Measurements from ENCODE around the gene DZANK1. TPM values are rescaled to one million over a fixed set of nuclear protein-coding genes. Genes with fewer than 3 reads are reported as not detected.
"Not testable (repeated sequence)": the region's sequence is repeated elsewhere in the genome, so short reads cannot be mapped to it uniquely, and the experiment has no call there.

Gene DZANK1
- total RNA-seq: 1 to 10 TPM; 1.4 to 2.0 TPM

GRCh38 chr20:18466894-18467730 lies at the start of gene DZANK1, which contains the start of gene POLR3F:
Gene DZANK1 (minus strand): TSS chr20:18467030. CDS start chr20:18465358, 1,672 bp downstream.
Gene POLR3F (plus strand): TSS chr20:18467390. CDS start chr20:18467507, 117 bp downstream.
- intact Hi-C loops (cut with DNase I, micrococcal nuclease): loop anchor here (1.0 kb wide), 11 partner anchors 30 to 786 kb away; partner anchors contain the start of genes RBBP9 (in 2 of the 2), SEC23B (in 2 of the 2), SMIM26 (in 2 of the 2) and ZNF133 (in 2 of the 2)
- Mint-ChIP-seq H3K36me3 (ENCODE audit: low read depth) (peaks cover 5% of the 10 kb centered on the region), H3K4me1 (peaks cover 21% of the 10 kb centered on the region), H3K27ac (peak within 1 kb of the TSS; percentile 89), H3K9me3 (ENCODE audit: low read depth) (no peaks in the 10 kb centered on the region), H3K4me3 (peak within 1 kb of the TSS; percentile 91), H3K27me3 (no peaks in the 10 kb centered on the region)
- ChIA-PET POLR2A (interaction anchor here (0.9 to 2.1 kb wide), 7 partner anchors 8 to 329 kb away, joined by 3 to 21 read pairs (median 6); partner anchors contain the start of genes DTD1, KAT14, PET117 and RBBP9), CTCF (interaction anchor here (0.7 to 2.7 kb wide), 7 partner anchors 11 to 121 kb away, joined by 3 to 11 read pairs (median 3); partner anchors contain the start of genes DTD1 and SEC23B)
- DNase-seq (peak; percentile 96), ATAC-seq (peak; percentile 99)

- Mint-ChIP-seq H3K9me3 (ENCODE audit: low read depth) (no peaks in the 10 kb centered on the region), H3K27ac (no peak overlapping the region), H3K4me3 (no peak overlapping the region), H3K4me1 (peaks cover 24% of the 10 kb centered on the region), H3K27me3 (no peaks in the 10 kb centered on the region), H3K36me3 (ENCODE audit: low read depth) (peaks cover 27% of the 10 kb centered on the region)
- POLR2A ChIA-PET: interaction anchor here (0.8 kb wide), 1 partner anchor 80 kb away, joined by 5 read pairs; no protein-coding TSS in a partner anchor
- CTCF ChIA-PET: interaction anchor here (0.6 to 1.1 kb wide), 3 partner anchors 9 to 285 kb away, joined by 3 to 4 read pairs (median 3); partner anchors contain the start of gene SEC23B
- ATAC-seq: no peak
- DNase-seq: no peak
- intact Hi-C loops (cut with DNase I, micrococcal nuclease): no loop called here
Measured at GRCh38 chr20:18515973-18516372, 49.1 kb upstream of the DZANK1 start.

- no peak overlapping the region for H3K4me3 Mint-ChIP-seq
- peaks cover 41% of the 10 kb centered on the region for H3K4me1 Mint-ChIP-seq
- intact Hi-C loops (cut with DNase I, micrococcal nuclease): no loop called here
- H3K27ac Mint-ChIP-seq: no peak overlapping the region
- DNase-seq (no peak), ATAC-seq (no peak)
- H3K27me3 Mint-ChIP-seq: no peaks in the 10 kb centered on the region
- CTCF ChIA-PET: no interaction called here
- POLR2A ChIA-PET: no interaction called here
- H3K36me3 Mint-ChIP-seq (ENCODE audit: low read depth): peaks cover 42% of the 10 kb centered on the region
- H3K9me3 Mint-ChIP-seq (ENCODE audit: low read depth): no peaks in the 10 kb centered on the region
Measured at GRCh38 chr20:18514127-18514526, 47.3 kb upstream of the DZANK1 start.

GRCh38 chr20:18513208-18513607 lies 46.4 kb upstream of the DZANK1 start:
- H3K4me3 Mint-ChIP-seq: no peak overlapping the region
- POLR2A ChIA-PET: no interaction called here

GRCh38 chr20:18511571-18511970 lies 44.7 kb upstream of the DZANK1 start:
- ATAC-seq (no peak), DNase-seq (no peak)
- ChIA-PET CTCF (no interaction called here), POLR2A (no interaction called here)
- Mint-ChIP-seq H3K4me1 (peaks cover 58% of the 10 kb centered on the region), H3K4me3 (no peak overlapping the region), H3K27ac (no peak overlapping the region), H3K36me3 (ENCODE audit: low read depth) (peaks cover 53% of the 10 kb centered on the region), H3K9me3 (ENCODE audit: low read depth) (no peaks in the 10 kb centered on the region), H3K27me3 (no peaks in the 10 kb centered on the region)
- intact Hi-C loops (cut with DNase I, micrococcal nuclease): no loop called here

More at GRCh38 chr20:18513208-18513607, 46.4 kb upstream of the DZANK1 start:
- CTCF ChIA-PET: no interaction called here
- DNase-seq (no peak), ATAC-seq (no peak)
- H3K36me3 Mint-ChIP-seq (ENCODE audit: low read depth): peaks cover 47% of the 10 kb centered on the region
- peaks cover 48% of the 10 kb centered on the region for H3K4me1 Mint-ChIP-seq
- H3K27me3 Mint-ChIP-seq: no peaks in the 10 kb centered on the region
- intact Hi-C loops (cut with DNase I, micrococcal nuclease): no loop called here
- no peak overlapping the region for H3K27ac Mint-ChIP-seq
- no peaks in the 10 kb centered on the region for H3K9me3 Mint-ChIP-seq (ENCODE audit: low read depth)

GRCh38 chr20:18507218-18508191 lies 40.7 kb upstream of the DZANK1 start, which contains the start of gene SEC23B:
Gene SEC23B (plus strand): TSS chr20:18507940. CDS start chr20:18510836, 2,896 bp downstream.
- ChIA-PET POLR2A (interaction anchor here (0.6 to 2.3 kb wide), 10 partner anchors 10 to 825 kb away, joined by 3 to 28 read pairs (median 4); partner anchors contain the start of genes DZANK1, POLR3F, RBBP9 and RRBP1), CTCF (interaction anchor here (0.7 to 2.4 kb wide), 11 partner anchors 8 to 110 kb away, joined by 3 to 19 read pairs (median 3); partner anchors contain the start of genes DZANK1, RBBP9 and SMIM26)
- Mint-ChIP-seq H3K36me3 (ENCODE audit: low read depth) (peaks cover 36% of the 10 kb centered on the region), H3K4me1 (peaks cover 49% of the 10 kb centered on the region), H3K4me3 (peak within 1 kb of the TSS; percentile 99), H3K27ac (peak within 1 kb of the TSS; percentile 100), H3K27me3 (no peaks in the 10 kb centered on the region), H3K9me3 (ENCODE audit: low read depth) (no peaks in the 10 kb centered on the region)
- DNase-seq (peak; percentile 99), ATAC-seq (peak; percentile 94)
- intact Hi-C loops (cut with DNase I, micrococcal nuclease): loop anchor here (1.0 to 10.0 kb wide), 18 partner anchors 10 to 1545 kb away; partner anchors contain the start of genes DZANK1 (in 2 of the 2), MGME1 (in 2 of the 2), NAA20 (in 2 of the 2) and POLR3F (in 2 of the 2)

GRCh38 chr20:18506744-18507143 lies 39.9 kb upstream of the DZANK1 start:
- Mint-ChIP-seq H3K27me3 (no peaks in the 10 kb centered on the region), H3K27ac (peak overlapping the region; percentile 100), H3K4me3 (peak overlapping the region; percentile 99), H3K4me1 (peaks cover 46% of the 10 kb centered on the region), H3K9me3 (ENCODE audit: low read depth) (no peaks in the 10 kb centered on the region), H3K36me3 (ENCODE audit: low read depth) (peaks cover 33% of the 10 kb centered on the region)
- intact Hi-C loops (cut with DNase I, micrococcal nuclease): loop anchor here (1.0 to 10.0 kb wide), 18 partner anchors 9 to 1546 kb away; partner anchors contain the start of genes DZANK1 (in 2 of the 2), MGME1 (in 2 of the 2), NAA20 (in 2 of the 2) and POLR3F (in 2 of the 2)
- DNase-seq (peak; percentile 62), ATAC-seq (peak; percentile 17)
- ChIA-PET CTCF (interaction anchor here (0.7 to 2.4 kb wide), 10 partner anchors 9 to 1004 kb away, joined by 3 to 19 read pairs (median 3); partner anchors contain the start of genes DZANK1, RBBP9 and SMIM26), POLR2A (interaction anchor here (0.7 to 2.3 kb wide), 7 partner anchors 10 to 825 kb away, joined by 3 to 28 read pairs (median 5); partner anchors contain the start of genes DZANK1, POLR3F, RBBP9 and RRBP1)

- intact Hi-C loops (cut with DNase I, micrococcal nuclease): loop anchor here (5.0 to 10.0 kb wide), 3 partner anchors 510 to 1513 kb away; partner anchors contain the start of genes NAA20 (in 1 of the 2) and RRBP1 (in 1 of the 2)
- DNase-seq: no peak
- H3K27ac Mint-ChIP-seq: no peak overlapping the region
- ATAC-seq: no peak
- no peak overlapping the region for H3K4me3 Mint-ChIP-seq
- H3K9me3 Mint-ChIP-seq (ENCODE audit: low read depth): no peaks in the 10 kb centered on the region
- ChIA-PET POLR2A (no interaction called here), CTCF (no interaction called here)
- H3K4me1 Mint-ChIP-seq: peaks cover 26% of the 10 kb centered on the region
- no peaks in the 10 kb centered on the region for H3K27me3 Mint-ChIP-seq
- peaks cover 16% of the 10 kb centered on the region for H3K36me3 Mint-ChIP-seq (ENCODE audit: low read depth)
Measured at GRCh38 chr20:18504479-18505060, 37.7 kb upstream of the DZANK1 start.

GRCh38 chr20:18501672-18502071 lies 34.8 kb upstream of the DZANK1 start:
- not testable (repeated sequence) for ATAC-seq

More at GRCh38 chr20:18501672-18502071, 34.8 kb upstream of the DZANK1 start:
- H3K9me3 Mint-ChIP-seq (ENCODE audit: low read depth); H3K27ac Mint-ChIP-seq; H3K27me3 Mint-ChIP-seq; DNase-seq; H3K4me1 Mint-ChIP-seq; POLR2A ChIA-PET; CTCF ChIA-PET; H3K4me3 Mint-ChIP-seq; H3K36me3 Mint-ChIP-seq (ENCODE audit: low read depth): not testable (repeated sequence)
- intact Hi-C loops (cut with DNase I, micrococcal nuclease): loop anchor here in 1 of 2 experiments (10.0 kb wide), 1 partner anchor 507 kb away; no protein-coding TSS in a partner anchor

All from activated CD4-positive, alpha-beta T cell treated with anti-CD3 and anti-CD28 coated beads for 36 hours (primary cell).